Measurements from ENCODE around the gene SLC6A20.
"Not testable (repeated sequence)": the region's sequence is repeated elsewhere in the genome, so short reads cannot be mapped to it uniquely, and the experiment has no call there.

The SLC6A20 gene

DNA sequence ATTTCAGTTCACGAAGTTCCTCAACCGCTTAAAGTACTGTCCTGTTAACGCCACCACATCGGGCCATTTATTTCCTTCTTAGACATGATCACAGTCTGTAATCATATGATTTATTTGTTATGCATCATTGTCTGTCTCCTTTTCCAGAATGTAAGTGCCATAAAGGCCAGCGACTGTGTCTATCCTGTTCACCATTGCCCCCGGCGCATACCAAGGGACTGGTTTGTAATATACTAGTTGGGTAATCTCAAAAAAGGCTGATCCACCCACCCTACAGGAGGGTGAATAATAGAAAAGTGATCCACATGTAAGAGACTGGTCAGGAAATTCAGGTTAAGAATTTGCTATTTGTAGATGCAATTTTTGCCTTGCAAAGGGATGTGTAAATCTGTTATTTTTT lies 41.9 kb downstream of the SLC6A20 start:
- DNase-seq, result no peak

DNA sequence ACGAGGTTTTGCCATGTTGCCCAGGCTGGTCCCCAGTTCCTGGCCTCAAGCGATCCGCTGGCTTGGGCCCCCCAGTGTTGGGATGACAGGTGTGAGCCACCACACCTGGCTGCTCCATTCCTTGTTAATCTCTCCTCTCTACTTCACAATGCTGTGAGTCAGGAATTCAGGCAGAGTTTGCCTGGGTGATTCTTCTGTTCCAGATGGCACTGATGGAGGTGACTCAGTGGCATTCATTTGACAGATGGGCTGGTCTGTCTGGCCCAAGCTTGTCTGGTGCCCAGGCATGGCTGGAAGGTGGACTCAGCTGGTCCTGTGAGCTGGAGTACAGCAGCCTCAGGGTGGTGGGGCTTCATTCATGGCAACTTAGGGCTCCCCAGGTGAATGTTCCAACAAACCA lies 43.2 kb downstream of the SLC6A20 start:
- DNase-seq, result no peak

- no peak for DNase-seq
These were observed 44.6 kb downstream of the SLC6A20 start for GRCh38 chr3:45751537-45752242.

DNA sequence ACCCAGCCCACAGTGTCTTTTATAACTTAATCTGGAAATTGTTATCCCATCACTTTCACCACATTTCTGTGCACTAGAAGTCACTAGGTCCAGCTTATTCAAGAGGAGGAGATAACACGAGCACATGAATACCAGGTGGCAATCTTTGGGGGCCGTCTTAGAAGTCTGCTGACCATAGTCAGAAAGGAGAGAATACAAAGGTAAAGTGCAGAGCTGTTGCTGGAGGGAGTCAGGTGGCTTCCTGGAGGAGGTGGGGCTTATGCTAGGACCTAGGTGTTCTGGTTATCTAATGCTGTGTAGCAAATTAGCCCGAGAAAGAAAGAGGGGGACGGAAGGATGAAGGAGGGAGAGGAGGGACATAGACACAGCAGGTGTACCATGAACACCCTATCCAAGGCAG lies 46.5 kb downstream of the SLC6A20 start:
- DNase-seq, result no peak

GRCh38 chr3:45749036-45749600 lies 47.2 kb downstream of the SLC6A20 start:
- not testable (repeated sequence) for DNase-seq

GRCh38 chr3:45748068-45748467 lies 48.3 kb downstream of the SLC6A20 start:
- DNase-seq, result no peak

- DNase-seq, result no peak
These were observed 49.3 kb downstream of the SLC6A20 start for GRCh38 chr3:45746777-45747622.

GRCh38 chr3:45746165-45746776 lies 50.1 kb downstream of the SLC6A20 start:
- no peak for DNase-seq

- DNase-seq, result no peak
These were observed 53.8 kb downstream of the SLC6A20 start for GRCh38 chr3:45742461-45743089.

DNA sequence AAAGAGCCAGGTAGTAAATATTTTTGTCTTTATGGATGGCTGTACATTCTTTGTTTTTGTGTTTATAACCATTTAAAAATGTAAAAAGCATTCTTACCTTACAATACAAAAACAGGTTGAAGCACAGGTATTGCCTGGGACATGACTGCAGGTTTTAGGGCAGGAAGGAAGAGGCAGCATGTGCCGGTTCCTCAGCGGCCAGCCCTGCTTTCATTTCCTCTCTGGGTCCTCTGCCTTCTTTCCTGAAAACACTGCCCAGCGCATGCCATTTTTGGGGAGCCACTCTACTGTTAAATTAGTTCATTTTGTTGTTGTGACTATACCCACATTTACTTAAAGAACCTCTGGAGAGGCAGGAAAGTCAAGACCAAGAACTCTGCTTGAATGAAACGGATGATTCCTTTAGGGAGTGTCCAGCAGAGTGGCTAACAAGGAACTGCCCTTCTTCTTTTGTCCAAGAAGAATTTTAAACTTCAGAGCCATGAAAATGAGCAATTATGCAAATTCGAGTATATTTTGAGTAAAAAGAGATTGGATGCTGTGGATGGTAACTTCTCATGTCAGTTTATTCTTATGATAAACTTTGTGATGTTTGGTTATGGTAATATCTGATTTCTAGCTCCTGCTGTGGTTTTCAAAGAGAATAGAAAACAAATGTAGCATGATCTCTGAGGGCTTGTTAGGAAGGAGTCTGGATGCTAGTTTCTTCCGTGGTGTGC lies 54.4 kb downstream of the SLC6A20 start:
- no peak for DNase-seq

DNA sequence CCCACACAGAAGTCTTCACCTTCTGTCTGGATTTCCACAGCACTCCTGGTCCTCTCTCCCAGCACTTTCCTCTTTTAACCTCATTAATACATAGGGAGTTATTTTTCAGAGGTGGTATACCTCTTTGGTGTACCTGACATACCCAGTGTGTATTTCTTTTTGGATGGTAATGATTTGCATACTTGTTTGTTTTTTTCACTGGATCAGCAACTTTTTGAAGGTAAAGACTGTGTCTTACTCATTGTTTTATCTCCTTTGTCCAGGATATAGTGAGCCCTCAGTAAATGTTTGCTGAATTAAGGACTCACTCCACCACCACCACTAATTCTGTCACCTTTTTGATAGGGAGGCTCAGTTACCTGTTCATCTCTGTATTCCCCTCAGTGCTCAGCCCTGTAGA lies 55.1 kb downstream of the SLC6A20 start:
- no peak for DNase-seq

DNA sequence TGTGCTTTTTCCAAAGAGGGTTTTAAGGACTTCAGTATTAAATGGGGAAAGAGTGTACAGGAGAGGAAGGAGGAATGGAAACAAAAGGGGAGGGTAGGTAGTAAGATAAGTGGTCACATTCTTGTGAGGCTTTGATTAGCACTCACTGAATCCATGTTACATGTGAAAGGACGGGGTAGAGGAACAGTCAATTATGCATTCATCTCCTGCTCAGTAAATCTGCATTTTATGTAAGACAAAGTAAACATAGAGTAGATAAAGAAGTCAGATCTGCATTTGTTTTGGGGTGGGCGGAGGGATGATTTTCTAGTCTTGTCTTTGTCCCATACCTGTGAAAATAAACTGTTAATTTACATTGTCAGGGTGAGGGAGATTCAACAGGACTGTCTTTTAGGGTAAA lies 56.3 kb downstream of the SLC6A20 start:
- DNase-seq, result no peak

DNA sequence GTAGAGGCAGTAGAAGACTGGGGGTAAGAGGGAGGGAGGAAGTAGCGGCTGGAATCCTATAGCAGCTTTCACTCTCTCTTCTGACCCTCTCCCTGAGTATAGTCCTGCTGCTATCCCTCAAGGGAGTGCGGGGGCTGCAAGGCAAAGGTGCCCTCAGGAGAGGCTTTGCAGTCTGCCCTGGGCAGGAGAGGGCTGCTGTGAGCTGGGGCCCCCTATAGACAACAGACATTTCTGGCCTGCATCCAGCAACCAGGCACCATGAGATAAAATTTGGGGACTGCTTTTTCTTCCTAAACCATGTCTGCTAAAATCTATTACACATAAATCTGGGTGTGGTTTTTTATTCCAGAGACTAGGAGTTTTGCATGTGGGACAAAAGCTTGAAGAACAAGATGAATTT lies 59.1 kb downstream of the SLC6A20 start:
- DNase-seq, result no peak

DNA sequence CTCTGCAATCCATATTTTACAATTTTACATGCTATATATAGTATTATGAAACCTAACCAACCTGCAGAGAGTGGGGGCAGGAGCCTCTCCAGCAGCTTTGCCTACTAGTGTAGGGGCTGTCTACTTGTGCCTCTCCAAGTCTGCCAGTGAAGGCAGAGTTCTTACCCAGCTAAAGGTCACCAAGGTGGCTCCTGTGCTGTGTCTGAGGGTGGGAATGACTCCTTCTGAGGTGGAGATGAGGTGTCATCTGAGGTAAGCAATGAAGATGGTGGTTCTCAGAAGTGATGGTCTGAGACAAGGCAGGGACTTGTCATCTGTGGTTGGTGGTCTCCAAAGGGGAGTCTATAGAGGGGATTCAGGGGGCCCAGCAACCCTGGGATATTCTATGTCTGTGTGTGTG lies 59.6 kb downstream of the SLC6A20 start:
- no peak for DNase-seq

GRCh38 chr3:45730409-45731154 lies 65.8 kb downstream of the SLC6A20 start:
- no peak for DNase-seq

DNA sequence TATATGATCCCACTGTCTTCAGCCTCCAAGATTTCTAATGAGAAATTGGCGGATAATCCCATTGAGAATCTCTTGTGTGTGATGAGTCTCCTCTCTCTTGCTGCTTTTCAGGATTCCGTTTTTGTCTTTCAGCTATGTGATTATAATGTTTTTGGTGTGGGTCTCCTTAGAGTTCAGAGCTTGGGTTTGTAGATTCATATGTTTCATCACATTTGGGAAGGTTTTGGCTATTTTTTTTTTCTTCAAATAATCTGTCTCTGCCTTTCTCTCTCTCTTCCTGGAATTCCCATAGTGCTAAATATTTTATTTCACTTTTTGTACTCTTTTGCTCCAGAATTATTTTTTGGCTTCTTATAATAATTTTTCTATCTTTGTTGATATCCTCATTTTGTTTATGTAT lies 66.7 kb downstream of the SLC6A20 start:
- DNase-seq, result no peak

- DNase-seq, result no peak
These were observed 71.4 kb downstream of the SLC6A20 start for GRCh38 chr3:45724911-45725310.

- no peak for DNase-seq
These were observed 76.5 kb downstream of the SLC6A20 start for GRCh38 chr3:45719655-45720487.

DNA sequence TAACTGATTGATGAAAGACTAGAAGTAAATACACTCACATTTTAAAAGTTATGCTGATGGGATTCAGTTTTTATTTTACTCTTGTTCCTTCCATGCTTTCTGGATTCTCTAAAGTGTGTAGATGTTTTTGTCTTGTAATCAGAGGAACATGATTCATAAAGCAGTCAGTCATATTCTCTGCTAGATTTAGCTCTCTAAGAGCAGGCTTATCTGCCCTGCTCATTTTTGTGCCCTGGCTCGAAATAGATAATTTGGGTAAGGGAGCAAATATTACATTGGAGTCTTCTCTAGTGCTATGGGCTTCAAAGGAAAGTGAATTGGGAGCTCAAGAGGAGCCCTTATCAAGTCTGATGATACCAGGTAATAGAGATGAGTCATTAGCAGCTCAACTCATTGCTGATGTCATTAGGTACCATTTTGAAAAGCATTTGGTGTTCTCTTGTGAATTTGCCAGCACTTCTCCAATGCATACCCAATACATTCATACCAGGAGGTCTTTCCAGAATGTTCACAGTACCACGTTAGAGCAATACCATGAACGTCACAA lies 79.5 kb downstream of the SLC6A20 start:
- no peak for DNase-seq

DNA sequence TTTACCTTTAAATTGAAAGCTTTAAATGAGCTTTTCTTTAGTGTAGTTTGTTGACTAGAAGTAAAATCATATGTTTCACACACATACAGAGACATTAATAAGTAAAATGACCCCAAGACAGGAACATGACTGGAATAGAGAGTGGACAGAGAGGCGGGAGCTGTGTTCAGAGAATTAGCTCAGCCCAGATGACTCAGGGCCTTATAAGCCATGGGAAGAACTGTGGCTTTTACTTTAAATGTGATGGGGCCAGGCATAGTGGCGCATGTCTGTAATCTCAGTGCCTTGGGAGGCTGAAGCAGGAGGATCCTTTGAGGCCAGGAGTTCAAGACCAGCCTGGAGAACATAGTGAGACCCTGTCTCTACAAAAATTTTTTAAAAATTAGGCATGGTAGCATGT lies 80.4 kb downstream of the SLC6A20 start:
- DNase-seq, result no peak
